ENCODE results near the gene ARHGEF4.
A peak's percentile ranks its signal among the peaks of the same experiment; 100 is the strongest.

Gene ARHGEF4

GRCh38 chr2:131016826-131017741 lies 180.4 kb downstream of the ARHGEF4 start:
- DNase-seq, result peak; percentile 52

- DNase-seq, result no peak
These were observed 186.0 kb downstream of the ARHGEF4 start for GRCh38 chr2:131022731-131023130.

GRCh38 chr2:131023758-131024157 lies 187.0 kb downstream of the ARHGEF4 start:
- peak; percentile 35 for DNase-seq

GRCh38 chr2:131026919-131027318 lies 190.2 kb downstream of the ARHGEF4 start:
- DNase-seq, result no peak

- DNase-seq, result no peak
These were observed 191.1 kb downstream of the ARHGEF4 start for GRCh38 chr2:131027566-131028528.

- no peak for DNase-seq
These were observed 193.1 kb downstream of the ARHGEF4 start for GRCh38 chr2:131029812-131030211.

GRCh38 chr2:131030478-131030971 lies 193.8 kb downstream of the ARHGEF4 start:
- DNase-seq, result peak; percentile 5

- no peak for DNase-seq
These were observed 194.7 kb downstream of the ARHGEF4 start for GRCh38 chr2:131031431-131031841.

- DNase-seq, result no peak
These were observed 195.2 kb downstream of the ARHGEF4 start for GRCh38 chr2:131031875-131032274.

- no peak for DNase-seq
These were observed 195.7 kb downstream of the ARHGEF4 start for GRCh38 chr2:131032393-131032836.

GRCh38 chr2:131033786-131034121 lies 197.0 kb downstream of the ARHGEF4 start:
- no peak for DNase-seq

- peak; percentile 75 for DNase-seq
These were observed 197.7 kb downstream of the ARHGEF4 start for GRCh38 chr2:131034122-131035051.

GRCh38 chr2:131035112-131035825 lies 198.6 kb downstream of the ARHGEF4 start:
- DNase-seq, result peak; percentile 49

GRCh38 chr2:131035826-131036231 lies 199.1 kb downstream of the ARHGEF4 start:
- DNase-seq, result peak; percentile 20

- DNase-seq, result no peak
These were observed 199.6 kb downstream of the ARHGEF4 start for GRCh38 chr2:131036269-131036668.

GRCh38 chr2:131036696-131037397 lies 200.1 kb downstream of the ARHGEF4 start:
- DNase-seq, result no peak

GRCh38 chr2:131037398-131038257 lies 200.9 kb downstream of the ARHGEF4 start:
- DNase-seq, result no peak

- no peak for DNase-seq
These were observed 201.8 kb downstream of the ARHGEF4 start for GRCh38 chr2:131038258-131039100.

GRCh38 chr2:131039101-131039440 lies 202.4 kb downstream of the ARHGEF4 start:
- DNase-seq, result no peak
